Smooth muscle cell (in vitro differentiated cells): Measurements from ENCODE around the gene DENND2D. TPM values are rescaled to one million over a fixed set of nuclear protein-coding genes. Genes with fewer than 3 reads are reported as not detected.

Source experiments
- DNase-seq: peaks from one replicate; lab custom pipeline; 2025; ENCODE audit not compliant: unreplicated experiment; lab: John Stamatoyannopoulos, UW
- H2AFZ ChIP-seq: fragments of 200-600 bp; sonication (generic); 2 replicates; pipeline ENCODE4 v1.6.0; 2016; ENCODE audit warnings: antibody characterized with exemption, low read depth, mild to moderate bottlenecking
- H3F3A ChIP-seq: fragments of 200-600 bp; sonication (generic); 2 replicates; pipeline ENCODE4 v1.6.0; 2017; ENCODE audit warnings: antibody characterized with exemption, low read depth
- H3K27ac ChIP-seq: fragments of 200-600 bp; sonication (generic); 2 replicates; pipeline ENCODE4 v1.5.1; 2016; ENCODE audit warnings: low read depth, mild to moderate bottlenecking
- H3K27me3 ChIP-seq: fragments of 200-600 bp; sonication (generic); 2 replicates; pipeline ENCODE4 v1.6.1; 2016; ENCODE audit warnings: low read depth, mild to moderate bottlenecking
- H3K36me3 ChIP-seq: fragments of 200-600 bp; sonication (generic); 2 replicates; pipeline ENCODE4 v1.5.1; 2016; ENCODE audit warnings: low read depth
- H3K4me1 ChIP-seq: fragments of 200-600 bp; sonication (generic); 2 replicates; pipeline ENCODE4 v1.5.1; 2016; ENCODE audit warnings: low read depth
- H3K4me2 ChIP-seq: fragments of 200-600 bp; sonication (generic); 2 replicates; pipeline ENCODE4 v1.6.0; 2016; ENCODE audit warnings: mild to moderate bottlenecking
- H3K4me3 ChIP-seq: fragments of 200-600 bp; sonication (generic); 2 replicates; pipeline ENCODE4 v1.5.1; 2016; ENCODE audit warnings: mild to moderate bottlenecking
- H3K79me2 ChIP-seq: fragments of 200-600 bp; sonication (generic); 2 replicates; pipeline ENCODE4 v1.6.0; 2016; ENCODE audit warnings: low read depth, mild to moderate bottlenecking
- H3K9ac ChIP-seq: fragments of 200-600 bp; sonication (generic); 2 replicates; pipeline ENCODE4 v1.6.0; 2016; ENCODE audit warnings: low read depth
- H3K9me3 ChIP-seq: fragments of 200-600 bp; sonication (generic); replicated peaks from 2 replicates; pipeline ENCODE4 v1.5.1; 2016; ENCODE audit warnings: low read depth
- H4K20me1 ChIP-seq: fragments of 200-600 bp; sonication (generic); 2 replicates; pipeline ENCODE4 v1.6.0; 2016; ENCODE audit warnings: low read depth
- WGBS: methylation state at CpG from one replicate; pipeline ENCODE4 v1.1.7; 2016; ENCODE audit warnings: low lambda C conversion rate; 5-methylcytosine and 5-hydroxymethylcytosine counted together
- polyA plus RNA-seq: library from polyadenylated mRNA; unstranded; fragments of >200 nt; fragmentation: Nextera tagmentation; extraction: Ambion mirVana; gene quantifications from 2 replicates; pipeline ENCODE4 v1.2.1, GENCODE V29; 2016
- total RNA-seq: library from RNA; depleted of rRNA; stranded (reverse); fragments of >200 nt; gene quantifications from 2 replicates; pipeline ENCODE4 v1.2.3, GENCODE V29; 2014
- TF ChIP-seq, protein P1 (sequence below): fragments of 200-600 bp; sonication (generic); IDR thresholded peaks from 2 replicates; pipeline ENCODE4 v1.5.1; 2017; ENCODE audit warnings: borderline replicate concordance, mild to moderate bottlenecking, antibody characterized with exemption; ENCODE audit not compliant: insufficient read depth, poor library complexity, severe bottlenecking

Gene DENND2D
- total and polyA plus RNA-seq, 2 experiments from 2014 or later = 0.75 to 3.7 TPM

DNA sequence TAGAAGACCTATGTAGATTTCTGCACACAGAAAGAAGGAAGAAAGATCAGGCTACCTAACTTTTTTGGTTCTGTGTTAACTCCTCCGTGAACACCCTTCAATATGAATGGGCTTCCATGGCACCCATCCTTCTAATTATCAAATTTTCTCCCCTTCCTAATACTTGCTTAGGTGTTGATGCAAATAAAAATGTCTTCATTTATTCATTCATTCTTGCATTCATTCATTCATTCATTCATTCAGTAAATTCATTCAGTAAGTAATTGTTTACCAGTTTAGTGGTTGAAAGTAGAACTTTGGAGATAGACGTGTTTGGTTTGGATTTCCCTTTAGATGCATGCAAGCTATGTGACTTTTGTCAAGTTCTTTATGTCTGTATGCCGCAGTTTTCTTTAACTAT is 31.7 kb upstream of the DENND2D start:
- H3K27me3 ChIP-seq = no peaks in the 10 kb centered on the region
- no peak overlapping the region for H2AFZ ChIP-seq
- H3K4me3 ChIP-seq = no peak overlapping the region
- H3K36me3 ChIP-seq = no peaks in the 10 kb centered on the region
- H3K4me1 ChIP-seq = peaks cover 4% of the 10 kb centered on the region
- H3F3A ChIP-seq = no peaks in the 10 kb centered on the region
- no peak overlapping the region for H3K4me2 ChIP-seq
- H3K9me3 ChIP-seq = no peaks in the 10 kb centered on the region
- H3K9ac ChIP-seq = no peak overlapping the region
- no peak overlapping the region for H3K27ac ChIP-seq
- H4K20me1 ChIP-seq = no peaks in the 10 kb centered on the region
- no peak for DNase-seq
- 97% methylated on average over 3 of the region's 3 CpGs for WGBS
- TF ChIP-seq, protein P1, sequence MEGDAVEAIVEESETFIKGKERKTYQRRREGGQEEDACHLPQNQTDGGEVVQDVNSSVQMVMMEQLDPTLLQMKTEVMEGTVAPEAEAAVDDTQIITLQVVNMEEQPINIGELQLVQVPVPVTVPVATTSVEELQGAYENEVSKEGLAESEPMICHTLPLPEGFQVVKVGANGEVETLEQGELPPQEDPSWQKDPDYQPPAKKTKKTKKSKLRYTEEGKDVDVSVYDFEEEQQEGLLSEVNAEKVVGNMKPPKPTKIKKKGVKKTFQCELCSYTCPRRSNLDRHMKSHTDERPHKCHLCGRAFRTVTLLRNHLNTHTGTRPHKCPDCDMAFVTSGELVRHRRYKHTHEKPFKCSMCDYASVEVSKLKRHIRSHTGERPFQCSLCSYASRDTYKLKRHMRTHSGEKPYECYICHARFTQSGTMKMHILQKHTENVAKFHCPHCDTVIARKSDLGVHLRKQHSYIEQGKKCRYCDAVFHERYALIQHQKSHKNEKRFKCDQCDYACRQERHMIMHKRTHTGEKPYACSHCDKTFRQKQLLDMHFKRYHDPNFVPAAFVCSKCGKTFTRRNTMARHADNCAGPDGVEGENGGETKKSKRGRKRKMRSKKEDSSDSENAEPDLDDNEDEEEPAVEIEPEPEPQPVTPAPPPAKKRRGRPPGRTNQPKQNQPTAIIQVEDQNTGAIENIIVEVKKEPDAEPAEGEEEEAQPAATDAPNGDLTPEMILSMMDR = no peak
- H3K79me2 ChIP-seq = no peaks in the 10 kb centered on the region

DNA sequence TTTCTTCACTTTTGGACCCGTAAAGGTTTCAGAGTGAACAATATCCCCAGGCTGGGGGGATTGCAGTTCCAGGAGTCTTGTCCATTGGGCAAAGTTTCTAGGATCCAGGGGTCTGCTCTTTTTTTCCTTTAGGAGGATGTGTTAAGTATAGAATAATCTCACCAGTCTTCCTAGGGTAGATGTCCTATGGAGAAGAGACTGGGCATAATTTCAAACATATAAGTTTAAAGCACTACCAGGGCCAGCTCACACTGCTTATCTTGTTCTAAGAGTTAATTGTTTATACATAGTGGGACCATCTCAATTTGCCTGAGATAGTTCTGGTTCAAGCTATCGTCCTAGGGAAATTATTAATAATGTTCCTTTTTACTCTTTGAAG is 28.3 kb upstream of the DENND2D start:
- no peak for DNase-seq
- Histone ChIP-seq H3K36me3 (no peaks in the 10 kb centered on the region), H3K9ac (no peak overlapping the region), H3K27ac (peak overlapping the region; percentile 49), H3K4me1 (peaks cover 4% of the 10 kb centered on the region), H3K27me3 (no peaks in the 10 kb centered on the region), H2AFZ (no peak overlapping the region), H3K4me2 (no peak overlapping the region), H3K79me2 (no peaks in the 10 kb centered on the region), H4K20me1 (no peaks in the 10 kb centered on the region), H3K9me3 (no peaks in the 10 kb centered on the region), H3K4me3 (no peak overlapping the region), H3F3A (no peaks in the 10 kb centered on the region)
- TF ChIP-seq, protein P1 = no peak
- WGBS = 27% methylated on average over 2 of the region's 2 CpGs

DNA sequence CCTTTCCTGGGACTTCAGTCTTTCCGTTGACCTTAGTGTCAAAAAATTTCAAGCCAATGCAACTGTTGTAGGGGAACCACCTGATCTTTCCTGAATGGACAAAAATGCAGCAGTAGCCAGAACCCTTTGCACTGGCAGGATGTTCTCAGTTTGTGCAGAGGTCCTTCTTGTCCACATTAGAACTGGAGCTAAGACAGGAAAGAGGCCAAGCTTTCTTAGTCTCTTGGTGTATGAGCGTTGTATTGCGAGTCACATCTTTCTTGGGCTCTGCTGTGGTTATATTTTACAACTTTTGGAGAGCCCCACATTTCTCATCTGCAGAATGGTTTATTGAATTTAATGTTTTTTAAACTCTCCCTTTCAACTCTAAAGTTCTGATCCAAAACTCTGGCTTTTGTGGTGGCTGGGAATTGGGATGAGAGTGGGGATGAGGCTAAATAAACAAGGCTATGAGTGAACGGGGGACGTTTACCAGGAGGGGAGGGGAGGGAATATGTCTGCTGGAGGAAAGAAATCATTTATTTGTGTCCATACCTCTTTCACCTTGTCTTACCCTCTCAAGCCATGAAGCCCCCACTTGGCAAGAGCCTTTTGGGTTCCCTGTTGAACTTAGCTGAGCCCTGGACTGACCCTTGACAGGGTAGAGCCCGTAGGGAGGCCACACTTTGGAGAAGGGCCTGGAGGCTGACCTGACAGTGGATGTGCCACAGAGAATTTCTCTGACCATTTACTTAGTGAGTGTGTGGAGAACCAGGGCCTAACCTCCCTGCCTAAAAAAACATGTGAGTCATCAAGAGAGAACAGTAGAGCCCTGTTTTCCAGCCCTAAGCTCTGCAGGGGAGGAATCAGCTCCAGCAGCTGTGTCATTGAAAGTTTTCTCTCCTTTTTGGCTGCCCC is 27.7 kb upstream of the DENND2D start:
- H3K36me3 ChIP-seq = no peaks in the 10 kb centered on the region
- H3K4me1 ChIP-seq = peaks cover 4% of the 10 kb centered on the region
- no peak overlapping the region for H3K9ac ChIP-seq
- no peak overlapping the region for H2AFZ ChIP-seq
- H3K9me3 ChIP-seq = no peaks in the 10 kb centered on the region
- DNase-seq = no peak
- no peaks in the 10 kb centered on the region for H3F3A ChIP-seq
- no peaks in the 10 kb centered on the region for H3K27me3 ChIP-seq
- peak overlapping the region; percentile 49 for H3K27ac ChIP-seq
- 63% methylated on average over 6 of the region's 6 CpGs for WGBS
- peak overlapping the region; percentile 7 for H3K4me2 ChIP-seq
- H3K79me2 ChIP-seq = no peaks in the 10 kb centered on the region
- no peaks in the 10 kb centered on the region for H4K20me1 ChIP-seq
- no peak overlapping the region for H3K4me3 ChIP-seq
- TF ChIP-seq, protein P1 = no peak
